Caco-2 (cell line): ENCODE measurements around the gene CD40LG. TPM values are rescaled to one million over a fixed set of nuclear protein-coding genes. Genes with fewer than 3 reads are reported as not detected.

Experiments
- BruUV-seq: library from RNA; stranded (reverse); fragments of 400-500 nt; replicated peaks from 2 replicates; lab custom pipeline; 2021; lab: Mats Ljungman, UMichigan
- CTCF ChIA-PET: fragments of 300-600 bp; sonication (Branson Sonifier 250); formaldehyde crosslinking; loops from one replicate; lab custom pipeline; 2022; ENCODE audit warnings: antibody characterized with exemption; lab: Charles Lee
- POLR2A ChIA-PET: fragments of 300-600 bp; sonication (Branson Sonifier 250); formaldehyde crosslinking; loops from one replicate; lab custom pipeline; 2022; ENCODE audit warnings: antibody characterized with exemption; lab: Charles Lee
- DNase-seq, 2 experiments: peaks; one replicate each; pipeline versions ENCODE4 v3.0.0 to v3.0.0-alpha.2; 2020 to 2022
- H3K27me3 ChIP-seq: replicated peaks from 2 replicates; pipeline ENCODE4 v1.6.0; 2011; ENCODE audit warnings: low read length; ENCODE audit not compliant: control insufficient read depth, insufficient read depth
- H3K36me3 ChIP-seq: 2 replicates; pipeline ENCODE4 v1.5.1; 2011; ENCODE audit warnings: low read length; ENCODE audit not compliant: control insufficient read depth, insufficient read depth
- H3K4me1 ChIP-seq: fragments of 250-450 bp; sonication (Bioruptor Pico); 2 replicates; pipeline ENCODE4 v1.5.1; 2020; ENCODE audit warnings: mild to moderate bottlenecking
- H3K4me3 ChIP-seq: 2 replicates; pipeline ENCODE4 v1.5.1; 2011; ENCODE audit warnings: low read depth, mild to moderate bottlenecking, control low read depth, low read length
- H3K9me3 ChIP-seq: fragments of 250-450 bp; sonication (Bioruptor Pico); 2 replicates; pipeline ENCODE4 v1.5.1; 2020; ENCODE audit warnings: mild to moderate bottlenecking, moderate library complexity
- H3K27ac Mint-ChIP-seq: one replicate; pipeline ENCODE4 v1.8.0; 2022; ENCODE audit warnings: mixed read lengths; ENCODE audit not compliant: unreplicated experiment
- H3K27me3 Mint-ChIP-seq: one replicate; pipeline ENCODE4 v1.8.0; 2022; ENCODE audit warnings: mixed read lengths; ENCODE audit not compliant: insufficient read depth, unreplicated experiment
- H3K36me3 Mint-ChIP-seq: one replicate; pipeline ENCODE4 v1.8.0; 2022; ENCODE audit warnings: mild to moderate bottlenecking, mixed read lengths; ENCODE audit not compliant: insufficient read depth, unreplicated experiment
- H3K4me1 Mint-ChIP-seq: one replicate; pipeline ENCODE4 v1.8.0; 2022; ENCODE audit warnings: low read depth, mixed read lengths; ENCODE audit not compliant: unreplicated experiment
- H3K4me3 Mint-ChIP-seq: one replicate; pipeline ENCODE4 v1.8.0; 2022; ENCODE audit warnings: mild to moderate bottlenecking, moderate library complexity, mixed read lengths; ENCODE audit not compliant: unreplicated experiment
- H3K9me3 Mint-ChIP-seq: one replicate; pipeline ENCODE4 v1.8.0; 2022; ENCODE audit warnings: mixed read lengths; ENCODE audit not compliant: unreplicated experiment
- CTCF ChIP-seq, 2 experiments: fragments of 200-600 bp in 1 of 2; IDR thresholded peaks; 1 replicate in 1 of 2; 2 replicates in 1 of 2; pipeline versions ENCODE4 v1.5.1 to v1.8.0; 2011 to 2022; ENCODE audit warnings: antibody characterized with exemption in 1 of 2, control low read depth in 1 of 2, inconsistent platforms in 1 of 2, low read depth in 1 of 2, low read length in 1 of 2, mild to moderate bottlenecking in 1 of 2, moderate library complexity in 1 of 2; ENCODE audit not compliant: insufficient read depth in 1 of 2, severe bottlenecking in 1 of 2, unreplicated experiment in 1 of 2
- intact Hi-C: fragments of 100-400 bp; cut with micrococcal nuclease; formaldehyde crosslinking; loops from one replicate; pipeline ENCODE4 v1.10.0; 2022; ENCODE audit not compliant: unreplicated experiment
- total RNA-seq: library from RNA; stranded (reverse); gene quantifications from 2 replicates; pipeline ENCODE4 v1.2.3, GENCODE V29; 2022

Gene CD40LG
- total RNA-seq, 1 experiment from 2014 or later: not detected

- Mint-ChIP-seq H3K4me3 (no peak overlapping the region), H3K36me3 (no peaks in the 10 kb centered on the region), H3K4me1 (no peaks in the 10 kb centered on the region), H3K27ac (no peak overlapping the region), H3K27me3 (peaks cover 4% of the 10 kb centered on the region), H3K9me3 (no peaks in the 10 kb centered on the region)
- no peak for DNase-seq
- no peaks in the 10 kb centered on the region for H3K36me3 ChIP-seq
- TF ChIP-seq CTCF (IDR thresholded peaks at IDR 0.05; ENCODE audit: insufficient read depth in 1 of 2, low read depth in 1 of 2, low read length in 1 of 2, severe bottlenecking in 1 of 2, unreplicated experiment in 1 of 2): no peak
- POLR2A ChIA-PET: no interaction called here
- CTCF ChIA-PET: no interaction called here
- intact Hi-C loops: no loop called here
- no peaks in the 10 kb centered on the region for H3K9me3 ChIP-seq
- no peaks in the 10 kb centered on the region for H3K4me1 ChIP-seq
- H3K27me3 ChIP-seq: no peaks in the 10 kb centered on the region
- BruUV-seq: no TSS peak
- H3K4me3 ChIP-seq: no peak overlapping the region
Measured at GRCh38 chrX:136687457-136687856, 39.5 kb downstream of the CD40LG start.

GRCh38 chrX:136689436-136689835 lies 41.5 kb downstream of the CD40LG start:
- Mint-ChIP-seq H3K27ac (no peak overlapping the region), H3K4me3 (no peak overlapping the region), H3K27me3 (peaks cover 4% of the 10 kb centered on the region), H3K4me1 (no peaks in the 10 kb centered on the region), H3K9me3 (no peaks in the 10 kb centered on the region), H3K36me3 (no peaks in the 10 kb centered on the region)
- Histone ChIP-seq H3K27me3 (no peaks in the 10 kb centered on the region), H3K36me3 (no peaks in the 10 kb centered on the region), H3K4me3 (no peak overlapping the region), H3K4me1 (no peaks in the 10 kb centered on the region), H3K9me3 (no peaks in the 10 kb centered on the region)
- intact Hi-C loops: no loop called here
- CTCF ChIA-PET: no interaction called here
- no peak for TF ChIP-seq CTCF (IDR thresholded peaks at IDR 0.05; ENCODE audit: insufficient read depth in 1 of 2, low read depth in 1 of 2, low read length in 1 of 2, severe bottlenecking in 1 of 2, unreplicated experiment in 1 of 2)
- POLR2A ChIA-PET: no interaction called here
- no peak for DNase-seq
- no TSS peak for BruUV-seq

- ChIA-PET CTCF (no interaction called here), POLR2A (no interaction called here)
- H3K4me3 ChIP-seq: no peak overlapping the region
- BruUV-seq: no TSS peak
- no peaks in the 10 kb centered on the region for H3K4me1 ChIP-seq
- no peaks in the 10 kb centered on the region for H3K9me3 Mint-ChIP-seq
- no peaks in the 10 kb centered on the region for H3K36me3 Mint-ChIP-seq
- TF ChIP-seq CTCF (IDR thresholded peaks at IDR 0.05; ENCODE audit: insufficient read depth in 1 of 2, low read depth in 1 of 2, low read length in 1 of 2, severe bottlenecking in 1 of 2, unreplicated experiment in 1 of 2): no peak
- H3K27me3 Mint-ChIP-seq: peaks cover 4% of the 10 kb centered on the region
- no peaks in the 10 kb centered on the region for H3K9me3 ChIP-seq
- H3K36me3 ChIP-seq: no peaks in the 10 kb centered on the region
- no peak overlapping the region for H3K4me3 Mint-ChIP-seq
- H3K27me3 ChIP-seq: no peaks in the 10 kb centered on the region
- H3K27ac Mint-ChIP-seq: no peak overlapping the region
- intact Hi-C loops: loop anchor here (10.0 kb wide), 2 partner anchors 116 to 176 kb away; no protein-coding TSS in a partner anchor
- H3K4me1 Mint-ChIP-seq: no peaks in the 10 kb centered on the region
- no peak for DNase-seq
Measured at GRCh38 chrX:136691028-136691809, 43.3 kb downstream of the CD40LG start.
